Skeletal muscle tissue (tissue), 4 donors: ENCODE measurements around the gene SLC40A1. TPM values are rescaled to one million over a fixed set of nuclear protein-coding genes. Genes with fewer than 3 reads are reported as not detected.

ENCODE experiments used
- H3K27ac ChIP-seq: one replicate; pipeline ENCODE4 v1.7.0; 2013; ENCODE audit warnings: mild to moderate bottlenecking, low read depth, low read length, inconsistent platforms
- H3K27me3 ChIP-seq, 3 donors: one replicate each; pipeline ENCODE4 v1.7.0; 2013; ENCODE audit warnings: low read length in 3 of 3; ENCODE audit not compliant: control insufficient read depth in 3 of 3, insufficient read depth in 3 of 3
- H3K36me3 ChIP-seq, 3 donors: one replicate each; pipeline ENCODE4 v1.7.0; 2013; ENCODE audit warnings: low read length in 3 of 3; ENCODE audit not compliant: control insufficient read depth in 3 of 3, insufficient read depth in 3 of 3
- H3K4me1 ChIP-seq, 3 donors: one replicate each; pipeline ENCODE4 v1.7.0; 2013; ENCODE audit warnings: low read length in 3 of 3, mild to moderate bottlenecking in 3 of 3; ENCODE audit not compliant: control insufficient read depth in 3 of 3, insufficient read depth in 3 of 3
- H3K4me3 ChIP-seq, 3 donors: one replicate each; pipeline ENCODE4 v1.7.0; 2013; ENCODE audit warnings: low read length in 3 of 3
- H3K9ac ChIP-seq, 3 donors: one replicate each; pipeline ENCODE4 v1.7.0; 2013; ENCODE audit warnings: low read length in 3 of 3, mild to moderate bottlenecking in 3 of 3, moderate library complexity in 2 of 3, low read depth in 1 of 3
- H3K9me3 ChIP-seq, 3 donors: one replicate each; pipeline ENCODE4 v1.7.0; 2013; ENCODE audit warnings: low read length in 3 of 3; ENCODE audit not compliant: control insufficient read depth in 3 of 3
- total RNA-seq: library from RNA; depleted of rRNA; stranded (reverse); fragments of >200 nt; gene quantifications from one replicate; pipeline ENCODE4 v1.2.3, GENCODE V29; 2014
- donor health status: Osteomylitis.

The SLC40A1 gene
- total RNA-seq, 1 donor from 2014 or later, result 97.6 TPM

GRCh38 chr2:189570570-189571031 is 10.0 kb downstream of the SLC40A1 start:
- H3K36me3 ChIP-seq, result peaks cover 21 to 68% (median 54%) of the 10 kb centered on the region in 3 donors
- H3K9me3 ChIP-seq, result no peaks in the 10 kb centered on the region
- H3K4me1 ChIP-seq, result peaks cover 10 to 35% (median 27%) of the 10 kb centered on the region in 3 donors
- H3K9ac ChIP-seq, result no peak overlapping the region
- H3K4me3 ChIP-seq, result no peak overlapping the region
- H3K27me3 ChIP-seq, result no peaks in the 10 kb centered on the region
- H3K27ac ChIP-seq, result peak overlapping the region; percentile 19

- H3K4me3 ChIP-seq, result no peak overlapping the region
- no peaks in the 10 kb centered on the region for H3K9me3 ChIP-seq
- H3K27ac ChIP-seq, result no peak overlapping the region
- H3K36me3 ChIP-seq, result peaks cover 27 to 71% (median 65%) of the 10 kb centered on the region in 3 donors
- H3K27me3 ChIP-seq, result no peaks in the 10 kb centered on the region
- H3K4me1 ChIP-seq, result peaks cover 5 to 25% (median 19%) of the 10 kb centered on the region in 3 donors
- H3K9ac ChIP-seq, result no peak overlapping the region
Observed at GRCh38 chr2:189569295-189569910, 11.2 kb downstream of the SLC40A1 start.

- Histone ChIP-seq H3K9me3 (no peaks in the 10 kb centered on the region), H3K4me3 (no peak overlapping the region), H3K9ac (no peak overlapping the region), H3K36me3 (peaks cover 25 to 58% (median 49%) of the 10 kb centered on the region in 3 donors), H3K27ac (peak overlapping the region; percentile 38), H3K27me3 (no peaks in the 10 kb centered on the region), H3K4me1 (peaks cover 8 to 27% (median 25%) of the 10 kb centered on the region in 3 donors)
Observed at GRCh38 chr2:189566046-189566445, 14.5 kb downstream of the SLC40A1 start.

- Histone ChIP-seq H3K9me3 (no peaks in the 10 kb centered on the region), H3K36me3 (peaks cover 16 to 33% (median 32%) of the 10 kb centered on the region in 3 donors), H3K4me1 (peaks cover 14 to 26% (median 18%) of the 10 kb centered on the region in 3 donors), H3K4me3 (no peak overlapping the region), H3K9ac (no peak overlapping the region), H3K27ac (no peak overlapping the region), H3K27me3 (no peaks in the 10 kb centered on the region)
Observed at GRCh38 chr2:189561371-189562038, 19.1 kb downstream of the SLC40A1 start.

GRCh38 chr2:189560273-189560586 is 20.4 kb downstream of the SLC40A1 start:
- Histone ChIP-seq H3K4me3 (no peak overlapping the region), H3K27me3 (no peaks in the 10 kb centered on the region), H3K36me3 (peaks cover 10 to 23% (median 20%) of the 10 kb centered on the region in 3 donors), H3K9me3 (no peaks in the 10 kb centered on the region), H3K27ac (no peak overlapping the region), H3K9ac (no peak overlapping the region), H3K4me1 (peaks cover 17 to 20% (median 19%) of the 10 kb centered on the region in 3 donors)

- peaks cover 7 to 18% (median 15%) of the 10 kb centered on the region in 3 donors for H3K36me3 ChIP-seq
- H3K4me3 ChIP-seq, result no peak overlapping the region
- H3K4me1 ChIP-seq, result peaks cover 17 to 20% (median 19%) of the 10 kb centered on the region in 3 donors
- no peaks in the 10 kb centered on the region for H3K9me3 ChIP-seq
- H3K9ac ChIP-seq, result no peak overlapping the region
- no peak overlapping the region for H3K27ac ChIP-seq
- no peaks in the 10 kb centered on the region for H3K27me3 ChIP-seq
Observed at GRCh38 chr2:189559579-189560272, 20.9 kb downstream of the SLC40A1 start.

- peaks cover 16 to 20% (median 17%) of the 10 kb centered on the region in 3 donors for H3K4me1 ChIP-seq
- no peak overlapping the region for H3K27ac ChIP-seq
- no peak overlapping the region for H3K9ac ChIP-seq
- no peak overlapping the region for H3K4me3 ChIP-seq
- H3K27me3 ChIP-seq, result no peaks in the 10 kb centered on the region
- H3K36me3 ChIP-seq, result peaks cover 3 to 9% (median 7%) of the 10 kb centered on the region in 3 donors
- no peaks in the 10 kb centered on the region for H3K9me3 ChIP-seq
Observed at GRCh38 chr2:189558516-189559272, 21.9 kb downstream of the SLC40A1 start.

- Histone ChIP-seq H3K36me3 (peaks cover 0 to 4% (median 0%) of the 10 kb centered on the region in 3 donors), H3K9me3 (no peaks in the 10 kb centered on the region), H3K4me1 (peaks cover 15 to 20% (median 17%) of the 10 kb centered on the region in 3 donors), H3K27ac (no peak overlapping the region), H3K9ac (no peak overlapping the region), H3K4me3 (no peak overlapping the region), H3K27me3 (no peaks in the 10 kb centered on the region)
Observed at GRCh38 chr2:189557373-189557772, 23.2 kb downstream of the SLC40A1 start.

- no peak overlapping the region for H3K4me3 ChIP-seq
- peaks cover 11 to 15% (median 13%) of the 10 kb centered on the region in 3 donors for H3K4me1 ChIP-seq
- no peak overlapping the region for H3K27ac ChIP-seq
Observed at GRCh38 chr2:189556526-189556925, 24.1 kb downstream of the SLC40A1 start.

More at GRCh38 chr2:189556526-189556925, 24.1 kb downstream of the SLC40A1 start:
- H3K36me3 ChIP-seq, result peaks cover 0 to 4% (median 0%) of the 10 kb centered on the region in 3 donors
- H3K27me3 ChIP-seq, result no peaks in the 10 kb centered on the region
- H3K9ac ChIP-seq, result no peak overlapping the region
- no peaks in the 10 kb centered on the region for H3K9me3 ChIP-seq
